ENCODE results near the gene PROC.

DNA sequence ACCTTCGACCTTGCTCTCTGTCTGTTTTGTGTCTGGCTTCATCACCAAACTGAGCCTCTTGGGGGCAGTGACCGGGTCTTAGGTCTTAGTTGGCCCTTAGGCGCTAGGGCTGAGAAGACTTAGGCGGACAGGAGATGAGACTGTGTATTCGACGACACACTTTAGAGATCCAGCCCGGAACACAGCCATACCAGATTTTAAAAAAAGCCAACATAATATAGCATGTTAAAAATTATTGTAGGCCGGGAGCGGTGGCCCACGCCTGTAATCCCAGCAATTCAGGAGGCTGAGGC, 9.5 kb upstream of the PROC start:
- TF ChIP-seq POLR2AphosphoS5 (IDR thresholded peaks at IDR 0.05) (no peak), POLR2A (IDR thresholded peaks at IDR 0.05) (no peak)
- TF ChIP-seq, protein P1, sequence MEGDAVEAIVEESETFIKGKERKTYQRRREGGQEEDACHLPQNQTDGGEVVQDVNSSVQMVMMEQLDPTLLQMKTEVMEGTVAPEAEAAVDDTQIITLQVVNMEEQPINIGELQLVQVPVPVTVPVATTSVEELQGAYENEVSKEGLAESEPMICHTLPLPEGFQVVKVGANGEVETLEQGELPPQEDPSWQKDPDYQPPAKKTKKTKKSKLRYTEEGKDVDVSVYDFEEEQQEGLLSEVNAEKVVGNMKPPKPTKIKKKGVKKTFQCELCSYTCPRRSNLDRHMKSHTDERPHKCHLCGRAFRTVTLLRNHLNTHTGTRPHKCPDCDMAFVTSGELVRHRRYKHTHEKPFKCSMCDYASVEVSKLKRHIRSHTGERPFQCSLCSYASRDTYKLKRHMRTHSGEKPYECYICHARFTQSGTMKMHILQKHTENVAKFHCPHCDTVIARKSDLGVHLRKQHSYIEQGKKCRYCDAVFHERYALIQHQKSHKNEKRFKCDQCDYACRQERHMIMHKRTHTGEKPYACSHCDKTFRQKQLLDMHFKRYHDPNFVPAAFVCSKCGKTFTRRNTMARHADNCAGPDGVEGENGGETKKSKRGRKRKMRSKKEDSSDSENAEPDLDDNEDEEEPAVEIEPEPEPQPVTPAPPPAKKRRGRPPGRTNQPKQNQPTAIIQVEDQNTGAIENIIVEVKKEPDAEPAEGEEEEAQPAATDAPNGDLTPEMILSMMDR (IDR thresholded peaks at IDR 0.05): no peak
